Astrocyte (in vitro differentiated cells and primary cell): Measurements from ENCODE around the gene PTH1R.

Source experiments
- EZH2 ChIP-seq: IDR thresholded peaks from 2 replicates; pipeline ENCODE4 v1.6.1; 2012; ENCODE audit warnings: mild to moderate bottlenecking, low read length, inconsistent platforms; ENCODE audit not compliant: insufficient read depth
- TF ChIP-seq, protein P1 (sequence below): IDR thresholded peaks from 2 replicates; pipeline ENCODE4 v1.5.1; 2011; ENCODE audit warnings: low read depth, mild to moderate bottlenecking, inconsistent platforms, low read length, moderate library complexity; ENCODE audit not compliant: insufficient read depth

DNA sequence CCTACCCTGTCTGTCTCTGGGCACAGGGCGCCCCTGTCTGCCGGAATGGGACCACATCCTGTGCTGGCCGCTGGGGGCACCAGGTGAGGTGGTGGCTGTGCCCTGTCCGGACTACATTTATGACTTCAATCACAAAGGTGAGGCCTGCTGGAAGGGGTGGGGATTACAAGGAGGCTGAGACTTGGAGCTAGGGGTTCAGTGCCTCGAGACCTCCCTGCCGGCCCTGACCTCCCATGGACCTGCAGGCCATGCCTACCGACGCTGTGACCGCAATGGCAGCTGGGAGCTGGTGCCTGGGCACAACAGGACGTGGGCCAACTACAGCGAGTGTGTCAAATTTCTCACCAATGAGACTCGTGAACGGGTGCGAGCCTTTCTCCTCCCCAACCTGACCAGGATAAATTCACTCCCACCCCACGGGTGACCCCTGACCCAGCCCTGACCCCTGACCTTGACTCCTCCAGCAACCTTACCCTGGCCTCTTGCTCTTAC, 20.4 kb downstream of the PTH1R start:
- TF ChIP-seq, protein P1, sequence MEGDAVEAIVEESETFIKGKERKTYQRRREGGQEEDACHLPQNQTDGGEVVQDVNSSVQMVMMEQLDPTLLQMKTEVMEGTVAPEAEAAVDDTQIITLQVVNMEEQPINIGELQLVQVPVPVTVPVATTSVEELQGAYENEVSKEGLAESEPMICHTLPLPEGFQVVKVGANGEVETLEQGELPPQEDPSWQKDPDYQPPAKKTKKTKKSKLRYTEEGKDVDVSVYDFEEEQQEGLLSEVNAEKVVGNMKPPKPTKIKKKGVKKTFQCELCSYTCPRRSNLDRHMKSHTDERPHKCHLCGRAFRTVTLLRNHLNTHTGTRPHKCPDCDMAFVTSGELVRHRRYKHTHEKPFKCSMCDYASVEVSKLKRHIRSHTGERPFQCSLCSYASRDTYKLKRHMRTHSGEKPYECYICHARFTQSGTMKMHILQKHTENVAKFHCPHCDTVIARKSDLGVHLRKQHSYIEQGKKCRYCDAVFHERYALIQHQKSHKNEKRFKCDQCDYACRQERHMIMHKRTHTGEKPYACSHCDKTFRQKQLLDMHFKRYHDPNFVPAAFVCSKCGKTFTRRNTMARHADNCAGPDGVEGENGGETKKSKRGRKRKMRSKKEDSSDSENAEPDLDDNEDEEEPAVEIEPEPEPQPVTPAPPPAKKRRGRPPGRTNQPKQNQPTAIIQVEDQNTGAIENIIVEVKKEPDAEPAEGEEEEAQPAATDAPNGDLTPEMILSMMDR, result no peak
- no peak for TF ChIP-seq EZH2
